Stimulated activated CD4-positive, alpha-beta T cell treated with anti-CD3 and anti-CD28 coated beads, Interleukin-12 subunit alpha, Interleukin-12 subunit beta, amount 100 ng/mL, for 48 hours (primary cell): Measurements from ENCODE around the gene SUV39H2.
A peak's percentile ranks its signal among the peaks of the same experiment; 100 is the strongest.
"Not testable (repeated sequence)": the region's sequence is repeated elsewhere in the genome, so short reads cannot be mapped to it uniquely, and the experiment has no call there.

Experiments
- DNase-seq, 3 donors: peaks; one replicate each; pipeline ENCODE4 v3.0.0-alpha.2; 2020; ENCODE audit warnings: low read depth in 2 of 3, low spot score in 1 of 3

The SUV39H2 gene

GRCh38 chr10:14878266-14879123 is at the start of gene SUV39H2:
SUV39H2 (plus strand) TSS chr10:14878866; CDS start chr10:14878889, 23 bp downstream.
- DNase-seq, result peak; percentile 86 to 93 (median 91)

- DNase-seq, result no peak
Measured at GRCh38 chr10:14833106-14833505, 45.6 kb upstream of the SUV39H2 start.

- no peak for DNase-seq
Measured at GRCh38 chr10:14836208-14836607, 42.5 kb upstream of the SUV39H2 start.

- DNase-seq, result no peak
Measured at GRCh38 chr10:14837003-14837756, 41.5 kb upstream of the SUV39H2 start.

GRCh38 chr10:14837757-14838581 is 40.7 kb upstream of the SUV39H2 start, which contains the start of the genes CDNF, HSPA14 and MSANTD7:
CDNF (minus strand) TSS chr10:14838037; CDS start chr10:14837946, 91 bp downstream.
HSPA14 (plus strand) TSS chr10:14838306; CDS start chr10:14838403, 97 bp downstream.
MSANTD7 (plus strand) TSS chr10:14838306; CDS start chr10:14842285, 3,979 bp downstream.
- peak; percentile 97 to 99 (median 98) for DNase-seq

GRCh38 chr10:14838582-14839304 is 39.9 kb upstream of the SUV39H2 start:
- peak in 1 of 3 donors; percentile 11 for DNase-seq

GRCh38 chr10:14839305-14839695 is 39.4 kb upstream of the SUV39H2 start:
- DNase-seq, result no peak

- no peak for DNase-seq
Measured at GRCh38 chr10:14840178-14840577, 38.5 kb upstream of the SUV39H2 start.

- DNase-seq, result no peak
Measured at GRCh38 chr10:14843327-14843988, 35.2 kb upstream of the SUV39H2 start.

- no peak for DNase-seq
Measured at GRCh38 chr10:14844948-14845347, 33.7 kb upstream of the SUV39H2 start.

- DNase-seq, result no peak
Measured at GRCh38 chr10:14852236-14852635, 26.4 kb upstream of the SUV39H2 start.

- no peak for DNase-seq
Measured at GRCh38 chr10:14855453-14855852, 23.2 kb upstream of the SUV39H2 start.

GRCh38 chr10:14858338-14858960 is 20.2 kb upstream of the SUV39H2 start:
- no peak for DNase-seq

- no peak for DNase-seq
Measured at GRCh38 chr10:14859043-14859442, 19.6 kb upstream of the SUV39H2 start.

GRCh38 chr10:14859775-14860174 is 18.9 kb upstream of the SUV39H2 start:
- DNase-seq, result no peak

GRCh38 chr10:14860791-14861190 is 17.9 kb upstream of the SUV39H2 start:
- DNase-seq, result no peak

- not testable (repeated sequence) for DNase-seq
Measured at GRCh38 chr10:14864466-14864865, 14.2 kb upstream of the SUV39H2 start.

GRCh38 chr10:14864871-14865270 is 13.8 kb upstream of the SUV39H2 start:
- not testable (repeated sequence) for DNase-seq

GRCh38 chr10:14873090-14873760 is 5.4 kb upstream of the SUV39H2 start:
- DNase-seq, result no peak
